Posterior cingulate gyrus (tissue), 11 donors: ENCODE data around the gene INA.
"Not testable (repeated sequence)": the region's sequence is repeated elsewhere in the genome, so short reads cannot be mapped to it uniquely, and the experiment has no call there.

Experiments
- DNase-seq, 10 donors: peaks; one replicate each; pipeline versions ENCODE4 v3.0.0 to v3.0.0-alpha.2; 2020 to 2021; ENCODE audit warnings: mixed read lengths in 3 of 10
- intact Hi-C: fragments of 100-400 bp; cut with DNase I; formaldehyde crosslinking; loops from one replicate; pipeline ENCODE4 v1.15.1; 2023

Gene INA

DNA sequence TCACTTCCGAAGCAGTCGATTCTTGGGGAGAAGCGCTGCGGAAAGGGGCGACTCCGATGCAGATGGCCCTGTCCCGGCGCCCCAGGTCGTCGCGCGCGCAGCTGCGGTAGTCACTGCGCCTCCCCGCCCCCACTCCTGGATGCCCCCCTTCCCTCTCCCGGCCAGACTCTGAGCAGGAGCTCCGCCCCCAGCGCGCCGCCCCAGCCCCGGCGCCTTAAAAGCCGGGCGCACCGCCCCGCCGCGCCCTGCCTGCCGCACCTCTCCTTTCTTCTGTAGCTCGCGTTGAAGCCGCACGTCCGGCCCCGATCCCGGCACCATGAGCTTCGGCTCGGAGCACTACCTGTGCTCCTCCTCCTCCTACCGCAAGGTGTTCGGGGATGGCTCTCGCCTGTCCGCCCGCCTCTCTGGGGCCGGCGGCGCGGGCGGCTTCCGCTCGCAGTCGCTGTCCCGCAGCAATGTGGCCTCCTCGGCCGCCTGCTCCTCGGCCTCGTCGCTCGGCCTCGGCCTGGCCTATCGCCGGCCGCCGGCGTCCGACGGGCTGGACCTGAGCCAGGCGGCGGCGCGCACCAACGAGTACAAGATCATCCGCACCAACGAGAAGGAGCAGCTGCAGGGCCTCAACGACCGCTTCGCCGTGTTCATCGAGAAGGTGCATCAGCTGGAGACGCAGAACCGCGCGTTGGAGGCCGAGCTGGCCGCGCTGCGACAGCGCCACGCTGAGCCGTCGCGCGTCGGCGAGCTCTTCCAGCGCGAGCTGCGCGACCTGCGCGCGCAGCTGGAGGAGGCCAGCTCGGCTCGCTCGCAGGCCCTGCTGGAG is at the start of gene INA:
TSS of gene INA (plus strand) at position 243 of the 817 bp plus-strand sequence. CDS start at position 317, 74 bp downstream.
- peak in 9 of 10 donors; percentile 26 to 96 (median 73) for DNase-seq
- intact Hi-C loops = no loop called here

- DNase-seq = no peak
- intact Hi-C loops = no loop called here
Observed at GRCh38 chr10:103227416-103227815, 49.5 kb upstream of the INA start.

DNA sequence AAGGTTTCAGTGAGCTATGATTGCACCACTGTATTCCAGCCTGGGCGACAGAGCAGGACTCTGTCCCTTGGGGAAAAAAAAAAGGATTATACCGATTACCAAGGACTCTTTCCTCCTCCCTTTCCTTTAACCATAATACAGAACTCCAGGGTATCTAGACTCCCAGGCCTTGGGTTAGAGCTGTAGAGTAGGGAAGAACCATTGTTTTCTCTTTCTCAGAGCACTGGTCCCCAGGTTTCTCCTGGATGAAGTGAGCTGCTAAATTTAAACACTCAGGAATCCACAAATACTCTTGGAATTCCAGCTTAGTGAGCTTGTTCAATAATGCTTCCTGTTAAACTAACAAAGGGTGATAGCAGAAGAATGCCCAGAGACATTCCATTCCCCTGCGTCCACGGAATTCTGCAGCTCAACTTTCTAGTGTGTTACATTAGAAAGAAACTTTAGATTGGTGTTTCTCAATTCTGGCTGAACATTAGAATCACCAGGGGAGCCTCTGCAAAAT is 45.8 kb upstream of the INA start:
- no peak for DNase-seq

GRCh38 chr10:103232131-103232673 is 44.7 kb upstream of the INA start:
- DNase-seq = no peak
- intact Hi-C loops = no loop called here

More for the DNA sequence above, 45.8 kb upstream of the INA start:
- intact Hi-C loops = no loop called here

GRCh38 chr10:103232772-103233488 is 44.0 kb upstream of the INA start:
- no peak for DNase-seq
- intact Hi-C loops = no loop called here

DNA sequence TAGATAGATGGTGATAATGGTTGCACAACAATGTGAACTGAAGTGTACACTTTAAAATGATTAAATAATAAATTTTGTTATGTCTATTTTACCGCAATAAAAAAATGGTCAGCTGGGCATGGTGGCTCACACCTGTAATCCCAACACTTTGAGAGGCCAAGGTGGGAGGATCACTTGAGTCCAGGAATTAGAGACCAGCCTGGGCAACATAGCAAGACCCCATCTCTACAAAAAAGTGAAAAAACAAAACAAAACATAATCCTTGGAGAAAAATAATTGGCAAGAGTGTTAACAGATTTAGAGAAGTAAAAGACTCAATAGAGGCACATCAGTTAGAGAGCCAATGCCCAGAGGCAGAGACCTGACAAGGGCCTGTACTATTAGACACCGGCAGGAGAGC is 41.2 kb upstream of the INA start:
- intact Hi-C loops = no loop called here
- no peak for DNase-seq

GRCh38 chr10:103238506-103239252 is 38.3 kb upstream of the INA start:
- DNase-seq = peak in 1 of 10 donors; percentile 10
- intact Hi-C loops = no loop called here

GRCh38 chr10:103241262-103242011 is 35.5 kb upstream of the INA start:
- DNase-seq = peak in 8 of 10 donors; percentile 10 to 88 (median 42)
- intact Hi-C loops = loop anchor here (5.0 to 10.0 kb wide), 2 partner anchors 179 to 407 kb away; partner anchors contain the start of gene CYP17A1

- intact Hi-C loops = loop anchor here (5.0 to 10.0 kb wide), 2 partner anchors 182 to 410 kb away; partner anchors contain the start of gene CYP17A1
- peak; percentile 32 to 94 (median 76) for DNase-seq
Observed at GRCh38 chr10:103244666-103245271, 32.2 kb upstream of the INA start.

GRCh38 chr10:103245587-103245986 is 31.4 kb upstream of the INA start, which contains the start of gene RPEL1:
TSS of gene RPEL1 (plus strand) at chr10:103245887. CDS start at chr10:103245997, 110 bp downstream.
- not testable (repeated sequence) for DNase-seq
- intact Hi-C loops = loop anchor here (10.0 kb wide), 1 partner anchor 411 kb away; the partner anchor contains the start of gene CYP17A1

- intact Hi-C loops = loop anchor here (10.0 kb wide), 1 partner anchor 412 kb away; the partner anchor contains the start of gene CYP17A1
- no peak for DNase-seq
Observed at GRCh38 chr10:103246324-103246723, 30.6 kb upstream of the INA start.

- intact Hi-C loops = no loop called here
- DNase-seq = no peak
Observed at GRCh38 chr10:103254113-103254512, 22.8 kb upstream of the INA start.

DNA sequence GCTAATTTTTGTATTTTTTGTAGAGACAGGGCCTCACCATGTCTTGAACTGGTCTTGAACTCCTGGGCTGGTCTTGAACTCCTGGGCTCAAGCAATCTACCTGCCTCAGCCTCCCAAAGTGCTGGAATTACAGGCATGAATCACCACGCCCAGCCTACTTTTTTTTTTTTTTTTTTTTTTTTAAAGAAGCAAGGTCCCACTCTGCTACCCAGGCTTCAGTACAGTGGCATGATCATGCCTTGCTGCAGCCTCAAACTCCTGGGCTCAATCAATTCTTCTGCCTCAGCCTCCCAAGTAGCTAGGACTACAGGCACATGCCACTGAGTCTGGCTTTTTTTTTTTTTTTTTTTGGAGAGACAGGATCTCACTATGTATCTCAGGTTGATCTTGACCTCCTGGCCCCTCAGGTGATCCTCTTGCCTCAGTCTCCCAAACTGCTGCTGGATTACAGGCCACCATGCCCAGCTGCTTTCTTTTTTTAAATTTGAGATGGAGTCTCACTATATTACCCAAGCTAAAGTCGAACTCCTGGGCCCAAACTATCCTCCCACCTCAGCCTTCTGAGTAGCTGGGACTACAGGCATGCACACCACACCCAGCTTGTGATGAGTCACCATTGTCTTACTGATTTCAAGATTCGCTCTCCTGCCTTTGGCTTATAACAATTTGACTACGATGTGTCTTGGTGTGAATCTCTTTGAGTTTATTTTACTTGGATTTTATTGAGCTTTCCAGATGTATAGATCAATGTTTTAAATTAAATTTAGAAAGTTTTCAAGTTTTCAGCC is 22.2 kb upstream of the INA start:
- intact Hi-C loops = no loop called here
- no peak for DNase-seq

DNA sequence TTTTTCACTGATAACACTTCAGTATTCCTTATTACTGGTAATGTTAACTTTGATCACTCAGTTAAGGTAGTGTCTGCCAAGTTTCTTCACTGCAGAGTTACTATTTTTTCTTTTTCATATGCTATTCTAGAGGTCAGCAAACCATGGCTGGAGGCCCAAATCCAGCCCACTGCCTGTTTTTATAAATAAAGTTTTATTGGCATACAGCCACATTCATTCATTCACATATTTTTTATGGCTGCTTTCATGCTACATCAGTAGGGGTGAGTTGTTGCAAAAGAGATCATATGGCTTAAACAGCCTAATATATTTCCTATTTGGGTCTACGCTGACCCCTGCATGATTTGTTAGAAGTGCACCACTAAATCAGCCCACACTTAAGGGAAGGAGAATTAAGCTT is 20.3 kb upstream of the INA start:
- no peak for DNase-seq
- intact Hi-C loops = no loop called here

DNA sequence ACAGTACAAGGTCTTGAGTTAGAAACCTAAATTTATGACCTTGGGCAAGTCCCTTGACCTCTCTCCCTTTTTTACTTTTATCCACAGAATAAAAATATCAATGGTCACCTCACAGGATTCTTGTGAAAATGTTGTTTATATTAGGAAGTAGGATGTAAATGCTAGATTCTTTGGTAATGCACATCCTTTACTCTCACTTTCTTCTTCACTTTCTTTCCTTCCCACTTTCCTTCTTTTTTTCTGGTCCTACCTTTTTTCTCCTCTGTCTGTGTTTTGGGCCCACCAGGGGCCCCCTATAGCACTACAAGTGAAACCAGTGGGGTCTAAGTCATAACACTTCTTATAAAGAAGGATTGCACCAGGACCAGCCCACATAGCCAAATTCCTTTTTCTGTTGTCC is 19.1 kb upstream of the INA start:
- DNase-seq = no peak
- intact Hi-C loops = no loop called here

- DNase-seq, intact Hi-C loops: not testable (repeated sequence)
Observed at GRCh38 chr10:103258928-103259327, 18.0 kb upstream of the INA start.

DNA sequence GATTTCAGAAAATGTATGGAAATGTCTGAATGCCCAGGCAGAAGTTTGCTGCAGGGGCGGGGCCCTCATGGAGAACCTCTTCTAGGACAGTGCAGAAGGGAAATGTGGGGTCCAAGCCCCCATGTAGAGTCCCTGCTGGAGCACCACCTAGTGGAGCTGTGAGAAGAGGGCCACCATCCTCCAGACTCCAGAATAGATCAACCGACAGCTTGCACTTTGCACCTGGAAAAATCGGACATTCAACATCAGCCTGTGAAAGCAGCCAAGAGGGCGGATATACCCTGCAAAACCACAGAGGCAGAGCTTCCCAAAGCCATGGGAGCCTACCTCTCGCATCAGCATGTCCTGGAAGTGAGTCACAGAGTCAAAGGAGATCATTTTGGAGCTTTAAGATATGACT is 16.9 kb upstream of the INA start:
- intact Hi-C loops = no loop called here
- DNase-seq = no peak

GRCh38 chr10:103262229-103262628 is 14.7 kb upstream of the INA start:
- intact Hi-C loops = no loop called here
- peak in 1 of 10 donors; percentile 9 for DNase-seq
